ENCODE measurements around the gene HERPUD2.
"Not testable (repeated sequence)": the region's sequence is repeated elsewhere in the genome, so short reads cannot be mapped to it uniquely, and the experiment has no call there.

The HERPUD2 gene

DNA sequence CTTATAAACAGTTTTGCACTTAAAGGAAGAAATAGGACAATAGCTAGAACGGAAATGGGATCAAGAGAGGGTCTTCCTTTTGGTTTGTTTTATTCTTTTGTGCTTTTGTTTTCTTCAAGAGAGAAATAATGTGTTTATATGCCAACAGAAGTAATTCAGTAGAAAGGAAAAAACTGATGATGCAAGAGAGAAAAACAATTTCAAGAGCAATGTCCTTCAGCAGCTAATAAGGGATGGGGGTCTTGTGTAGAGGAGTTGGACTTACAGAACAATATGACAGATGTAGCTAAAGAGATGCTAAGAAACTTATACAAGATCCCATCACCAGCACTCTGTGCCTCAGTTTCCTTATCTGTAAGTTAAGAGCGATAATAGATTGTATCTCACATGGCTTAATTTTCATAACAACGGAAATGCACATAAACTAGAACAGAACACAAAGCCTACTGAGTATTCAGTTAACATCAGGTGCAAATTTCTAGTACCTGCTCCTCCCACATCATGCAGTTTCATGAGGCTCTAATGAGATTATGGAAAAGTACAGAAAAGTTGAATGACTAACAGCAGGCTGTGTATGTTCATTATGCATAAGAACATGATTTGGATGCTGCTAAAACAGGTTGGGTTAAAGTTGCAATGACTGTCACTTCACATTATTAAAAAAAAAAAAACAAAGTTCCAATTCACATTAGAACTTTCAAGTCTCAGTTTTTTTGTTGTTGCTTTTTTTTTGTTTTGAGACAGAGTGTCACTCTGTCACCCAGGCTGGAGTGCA, 17.2 kb downstream of the HERPUD2 start:
- DNase-seq (ENCODE audit: low spot score): no peak

- DNase-seq (ENCODE audit: low spot score): no peak
Observed at GRCh38 chr7:35676211-35676610, 18.7 kb downstream of the HERPUD2 start.

GRCh38 chr7:35670856-35671569, 23.9 kb downstream of the HERPUD2 start:
- DNase-seq (ENCODE audit: low spot score): no peak

- not testable (repeated sequence) for DNase-seq (ENCODE audit: low spot score)
Observed at GRCh38 chr7:35660411-35660810, 34.5 kb downstream of the HERPUD2 start.

DNA sequence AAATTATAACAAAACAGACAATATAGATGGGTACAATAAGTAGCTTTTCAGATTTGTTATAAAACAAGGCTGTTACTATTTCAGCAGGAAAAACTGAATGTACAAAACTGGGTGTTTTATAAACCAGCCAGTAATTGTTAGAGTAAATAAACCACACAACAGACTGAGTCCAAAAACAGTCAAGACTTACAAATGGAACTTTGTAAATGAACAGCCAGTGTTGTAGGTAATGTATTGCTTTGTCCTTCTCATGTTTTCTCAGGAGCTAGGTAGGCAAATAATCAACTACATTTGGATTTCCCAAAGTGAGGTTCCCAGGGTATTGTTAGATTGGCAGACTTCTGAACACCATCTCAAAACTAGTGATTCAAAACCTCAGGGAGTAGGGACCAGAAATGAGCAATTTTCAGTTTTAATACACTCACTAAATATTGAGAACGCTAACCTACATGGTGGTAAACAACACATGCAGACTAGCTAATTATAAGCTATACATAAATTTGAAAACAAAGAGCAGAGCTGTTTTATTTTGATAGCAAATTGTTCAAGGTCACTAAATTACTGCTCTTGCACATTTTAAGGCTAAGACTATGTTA, 36.2 kb downstream of the HERPUD2 start:
- no peak for DNase-seq (ENCODE audit: low spot score)

DNA sequence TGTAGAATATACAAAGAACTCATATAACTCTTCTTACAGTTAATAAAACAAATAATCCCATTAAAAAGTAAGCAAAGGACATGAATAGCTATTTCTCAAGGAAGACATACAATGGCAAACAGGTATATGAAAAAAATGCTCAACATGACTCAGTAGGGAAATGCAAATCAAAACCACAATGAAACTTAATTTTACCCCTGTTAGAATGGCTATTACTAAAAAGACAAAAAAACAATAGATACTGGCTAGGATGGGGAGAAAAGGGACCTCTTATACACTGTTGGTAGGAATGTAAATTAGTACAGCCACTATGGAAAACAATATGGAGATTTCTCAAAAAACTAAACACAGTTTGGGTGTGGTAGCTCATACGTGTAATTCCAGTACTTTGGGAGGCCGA, 37.8 kb downstream of the HERPUD2 start:
- no peak for DNase-seq (ENCODE audit: low spot score)

GRCh38 chr7:35654558-35654957, 40.4 kb downstream of the HERPUD2 start:
- DNase-seq (ENCODE audit: low spot score): not testable (repeated sequence)

DNA sequence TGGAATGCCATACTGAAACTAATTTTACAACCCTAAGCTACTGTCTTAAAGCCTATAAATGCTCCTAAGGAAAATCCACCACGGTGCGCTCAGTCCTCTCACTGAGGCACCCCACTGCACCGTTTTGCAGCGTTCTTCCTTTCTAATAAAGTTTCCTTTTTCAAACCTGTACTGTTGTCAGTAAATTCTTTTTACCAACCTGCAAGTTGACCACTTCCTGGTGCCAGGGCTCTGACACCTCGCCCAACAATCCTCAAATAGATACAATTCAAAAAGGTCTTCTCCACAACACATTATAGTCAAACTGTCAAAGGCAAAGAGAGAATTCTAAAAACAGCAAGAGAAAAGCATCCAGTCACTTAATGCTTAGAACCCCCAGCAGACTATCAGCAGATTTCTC, 42.8 kb downstream of the HERPUD2 start:
- DNase-seq (ENCODE audit: low spot score): no peak

DNA sequence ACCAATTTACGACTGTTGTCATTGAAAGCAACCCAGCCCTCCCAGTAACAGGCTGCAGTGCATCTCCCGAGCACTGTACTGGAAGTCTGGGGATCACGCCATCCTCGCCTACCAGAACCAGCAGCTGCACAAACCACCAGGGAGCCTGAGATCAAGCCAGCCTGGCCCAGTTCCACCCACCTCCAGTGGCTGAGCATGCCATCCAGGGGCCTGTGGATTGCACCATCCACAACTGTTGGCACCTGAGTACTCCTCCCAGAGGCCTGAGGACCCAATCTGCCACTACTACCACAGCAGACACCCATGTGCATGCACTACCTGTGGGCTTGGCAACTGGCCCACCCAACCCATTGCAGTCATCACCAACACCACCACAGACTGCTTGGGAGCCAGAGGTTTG, 44.2 kb downstream of the HERPUD2 start:
- DNase-seq (ENCODE audit: low spot score): no peak

- no peak for DNase-seq (ENCODE audit: low spot score)
Observed at GRCh38 chr7:35649711-35650110, 45.2 kb downstream of the HERPUD2 start.

- DNase-seq (ENCODE audit: low spot score): no peak
Observed at GRCh38 chr7:35648367-35648766, 46.6 kb downstream of the HERPUD2 start.

DNA sequence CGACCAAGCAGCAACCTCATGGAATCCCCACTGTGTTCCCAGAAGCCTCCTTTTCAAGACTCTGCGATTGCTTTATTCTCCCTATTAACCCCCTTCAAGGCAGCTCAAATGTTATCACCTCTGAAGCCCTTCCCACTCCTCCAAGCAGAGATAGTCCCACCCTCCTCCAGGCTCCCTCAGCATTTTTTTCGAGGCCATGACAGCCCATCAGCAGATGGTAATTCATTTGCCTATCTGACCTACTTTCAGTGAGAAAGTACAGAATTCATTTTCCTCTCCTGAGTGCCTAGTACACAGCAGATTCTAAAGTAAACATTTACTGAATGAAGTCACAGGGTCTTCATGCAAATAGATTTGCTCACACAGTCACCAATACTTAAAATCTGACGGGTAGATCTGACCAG, 47.8 kb downstream of the HERPUD2 start:
- no peak for DNase-seq (ENCODE audit: low spot score)

DNA sequence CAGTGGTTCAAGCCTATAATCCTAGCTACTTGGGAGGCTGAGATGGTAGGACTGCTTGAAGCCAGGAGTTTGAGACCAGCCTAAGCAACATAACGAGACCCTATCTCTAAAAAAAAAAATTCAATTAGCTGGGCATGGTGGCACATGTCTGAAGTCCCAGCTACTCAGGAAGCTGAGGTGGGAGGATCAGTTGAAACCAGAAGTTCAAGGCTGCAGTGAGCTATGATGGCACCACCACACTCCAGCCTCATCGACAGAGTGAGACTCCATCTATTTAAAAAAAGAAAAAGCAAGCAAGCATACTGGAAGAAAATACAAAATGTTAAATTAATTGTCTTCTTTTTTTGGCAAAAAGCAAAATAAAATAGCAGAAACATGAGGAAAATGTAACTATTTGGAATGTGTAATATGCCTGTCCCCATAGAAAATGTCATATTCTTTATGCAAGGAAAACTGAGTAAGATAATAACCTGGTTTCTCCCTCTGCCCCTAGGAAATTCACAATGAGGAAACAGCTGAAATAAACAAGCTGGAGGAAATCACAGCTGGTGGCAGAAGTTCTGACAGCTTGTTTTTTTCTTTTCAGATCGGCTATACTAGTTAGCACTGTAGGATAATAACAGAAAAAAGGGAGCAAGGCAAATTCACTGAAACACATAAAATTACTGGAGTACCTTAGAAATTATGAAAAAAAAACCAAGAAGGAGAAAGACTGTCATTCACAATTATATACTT, 48.5 kb downstream of the HERPUD2 start:
- DNase-seq (ENCODE audit: low spot score): no peak

GRCh38 chr7:35645691-35646090, 49.2 kb downstream of the HERPUD2 start:
- no peak for DNase-seq (ENCODE audit: low spot score)

DNA sequence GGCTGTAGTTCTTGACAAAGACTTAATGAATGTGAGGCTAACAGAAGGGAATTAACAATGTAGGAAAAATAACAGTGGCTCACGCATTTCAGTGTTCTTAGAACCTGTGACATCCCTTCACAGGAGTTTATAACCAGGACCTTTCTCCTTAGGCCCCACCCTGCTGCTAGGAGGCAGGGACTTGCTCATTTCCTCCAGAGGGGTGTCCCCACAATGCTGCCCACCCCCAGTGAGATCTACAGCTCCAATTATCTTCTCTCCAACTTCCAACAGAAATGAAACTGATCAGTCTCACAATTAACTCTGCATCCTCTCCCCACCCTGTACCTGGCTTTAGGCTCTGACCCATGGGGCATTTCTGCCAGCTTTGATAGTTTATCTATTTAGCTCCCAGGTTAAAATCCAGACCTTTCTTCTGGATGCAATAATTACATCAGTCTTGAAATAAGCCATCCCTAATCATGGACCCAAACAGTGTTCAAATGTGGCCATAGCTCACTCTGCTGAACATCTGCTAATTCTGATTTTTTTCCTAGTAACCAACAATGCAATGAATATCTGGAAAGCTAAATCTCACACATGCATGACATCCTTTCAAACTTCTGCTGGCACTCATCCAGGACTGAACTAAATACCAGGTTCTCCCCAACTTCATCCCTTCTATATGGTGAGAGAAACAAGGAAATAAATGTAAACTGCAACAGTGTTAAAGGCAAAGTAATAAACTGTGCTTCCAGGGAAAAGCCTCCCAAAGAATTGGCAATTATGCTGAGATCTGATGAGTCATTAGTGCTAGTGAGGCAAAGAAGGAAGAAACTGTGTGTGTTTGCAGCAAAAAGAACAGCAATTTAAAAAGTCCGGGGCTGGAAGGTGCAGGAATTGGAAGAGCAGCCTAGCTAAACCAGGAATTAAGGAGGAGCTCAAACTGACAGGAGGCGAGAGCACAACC, 64.6 kb downstream of the HERPUD2 start:
- peak; percentile 56 for DNase-seq (ENCODE audit: low spot score)

- DNase-seq (ENCODE audit: low spot score): peak; percentile 70
Observed at GRCh38 chr7:35624299-35625186, 70.4 kb downstream of the HERPUD2 start.

GRCh38 chr7:35623381-35623780, 71.6 kb downstream of the HERPUD2 start:
- no peak for DNase-seq (ENCODE audit: low spot score)

- DNase-seq (ENCODE audit: low spot score): no peak
Observed at GRCh38 chr7:35619863-35620262, 75.1 kb downstream of the HERPUD2 start.

DNA sequence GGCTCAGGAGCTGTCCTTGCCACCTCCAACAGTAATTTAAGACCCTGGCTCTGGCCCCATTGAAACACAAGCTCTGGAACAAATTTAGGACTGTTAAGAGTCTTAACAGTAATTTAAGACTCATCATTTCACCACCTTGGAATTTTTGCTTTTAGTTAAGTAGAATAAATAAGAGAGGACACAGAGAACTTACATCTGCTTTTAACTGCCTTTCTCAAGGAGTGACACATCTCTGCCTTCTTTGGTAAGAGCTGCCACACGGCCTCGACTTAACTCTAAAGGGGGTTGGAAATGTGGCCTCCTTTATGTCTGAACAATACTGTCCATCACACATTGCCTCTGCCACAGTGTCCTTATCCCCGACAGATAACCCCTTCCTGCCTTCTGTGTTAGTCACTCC, 77.9 kb downstream of the HERPUD2 start:
- no peak for DNase-seq (ENCODE audit: low spot score)

DNA sequence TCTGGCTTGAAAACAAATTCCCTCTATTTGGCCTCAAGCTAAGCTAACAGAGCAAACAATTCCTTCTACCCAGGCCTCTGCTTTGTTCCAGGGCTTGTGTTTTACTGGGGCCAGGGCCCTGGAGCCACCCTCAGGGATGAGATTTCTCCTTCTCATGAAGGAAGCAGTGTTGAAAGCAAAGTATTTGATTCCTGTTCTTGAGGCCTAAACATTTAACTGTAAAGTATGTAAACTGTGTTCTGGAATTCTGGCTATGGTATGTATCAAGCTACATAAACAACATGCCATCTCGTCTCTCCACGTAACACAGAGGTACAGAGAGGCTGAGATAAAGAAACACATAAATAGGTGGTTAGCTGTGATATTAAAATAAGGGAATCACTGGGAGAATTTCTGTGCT, 81.8 kb downstream of the HERPUD2 start:
- no peak for DNase-seq (ENCODE audit: low spot score)

Measured in AG08395 (cell line).